Thymus (tissue), 11 donors: ENCODE data around the gene PTAFR. TPM values are rescaled to one million over a fixed set of nuclear protein-coding genes. Genes with fewer than 3 reads are reported as not detected.

ENCODE experiments used
- DNase-seq, 9 donors: peaks; one replicate each; pipeline ENCODE4 v3.0.0-alpha.2; 2013; ENCODE audit warnings: low spot score in 9 of 9, low read depth in 6 of 9, missing footprints in 1 of 9
- H3K27ac ChIP-seq, 2 donors: one replicate each; pipeline ENCODE4 v1.5.1; 2013; ENCODE audit warnings: control low read depth in 1 of 2, low read depth in 1 of 2, low read length in 1 of 2, mild to moderate bottlenecking in 1 of 2, moderate library complexity in 1 of 2
- H3K27me3 ChIP-seq, 2 donors: one replicate each; pipeline ENCODE4 v1.5.1; 2013; ENCODE audit warnings: low read length in 1 of 2; ENCODE audit not compliant: control insufficient read depth in 2 of 2, insufficient read depth in 1 of 2
- H3K36me3 ChIP-seq, 2 donors: one replicate each; pipeline ENCODE4 v1.5.1; 2013; ENCODE audit warnings: low read length in 1 of 2, mild to moderate bottlenecking in 1 of 2, moderate library complexity in 1 of 2; ENCODE audit not compliant: control insufficient read depth in 2 of 2, insufficient read depth in 2 of 2
- H3K4me1 ChIP-seq, 2 donors: one replicate each; pipeline ENCODE4 v1.5.1; 2013; ENCODE audit warnings: low read length in 2 of 2; ENCODE audit not compliant: control insufficient read depth in 2 of 2, insufficient read depth in 2 of 2
- H3K4me3 ChIP-seq, 2 donors: one replicate each; pipeline ENCODE4 v1.5.1; 2013; ENCODE audit warnings: low read length in 2 of 2, control low read depth in 1 of 2, mild to moderate bottlenecking in 1 of 2
- H3K9me3 ChIP-seq, 2 donors: one replicate each; pipeline ENCODE4 v1.5.1; 2013; ENCODE audit warnings: low read length in 1 of 2, mild to moderate bottlenecking in 1 of 2; ENCODE audit not compliant: control insufficient read depth in 2 of 2, insufficient read depth in 1 of 2
- WGBS: extraction: QIAGEN DNeasy Blood & Tissue Kit; methylation state at CpG from one replicate; pipeline ENCODE4 v1.1.7; 2013; 5-methylcytosine and 5-hydroxymethylcytosine counted together
- polyA plus RNA-seq: library from polyadenylated mRNA; stranded (reverse); fragments of 200-250 nt; gene quantifications from one replicate; pipeline ENCODE4 v1.2.3, GENCODE V29; 2013
- total RNA-seq: library from RNA; stranded (reverse); fragments of 120-200 nt; gene quantifications from one replicate; pipeline ENCODE4 v1.2.4, GENCODE V29; 2013
- donor health status: healthy.

Gene PTAFR
- total and polyA plus RNA-seq, 2 donors, result 3.4 to 4.9 TPM

DNA sequence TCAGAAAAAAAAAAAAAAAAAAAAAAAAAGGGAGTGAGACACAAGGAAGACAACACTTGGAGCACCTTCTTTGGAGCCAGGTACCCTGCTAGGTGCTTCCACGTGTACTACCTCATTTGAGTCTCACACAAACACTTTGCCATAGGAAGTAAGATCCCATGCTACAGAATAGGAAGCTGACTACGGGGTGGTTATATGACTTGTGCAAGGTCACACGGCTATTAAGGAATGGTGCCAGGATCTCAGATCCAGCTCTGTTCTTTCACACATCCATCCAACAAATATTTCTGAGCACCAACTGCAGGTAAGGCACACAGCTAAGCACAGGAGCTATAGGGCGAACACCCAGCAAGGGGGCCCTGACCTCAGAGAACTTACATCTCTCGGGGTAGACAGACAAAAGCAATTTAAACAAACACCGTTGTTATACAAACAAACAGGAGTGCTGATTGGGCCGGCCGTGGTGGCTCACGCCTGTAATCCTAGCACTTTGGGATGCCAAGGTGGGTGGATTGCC is 22.4 kb downstream of the PTAFR start:
- H3K27me3 ChIP-seq, result no peaks in the 10 kb centered on the region
- H3K4me1 ChIP-seq, result no peaks in the 10 kb centered on the region
- 91% methylated on average over 9 of the region's 9 CpGs for WGBS
- H3K27ac ChIP-seq, result no peak overlapping the region
- no peaks in the 10 kb centered on the region for H3K36me3 ChIP-seq
- H3K9me3 ChIP-seq, result no peaks in the 10 kb centered on the region
- H3K4me3 ChIP-seq, result no peak overlapping the region
- no peak for DNase-seq

DNA sequence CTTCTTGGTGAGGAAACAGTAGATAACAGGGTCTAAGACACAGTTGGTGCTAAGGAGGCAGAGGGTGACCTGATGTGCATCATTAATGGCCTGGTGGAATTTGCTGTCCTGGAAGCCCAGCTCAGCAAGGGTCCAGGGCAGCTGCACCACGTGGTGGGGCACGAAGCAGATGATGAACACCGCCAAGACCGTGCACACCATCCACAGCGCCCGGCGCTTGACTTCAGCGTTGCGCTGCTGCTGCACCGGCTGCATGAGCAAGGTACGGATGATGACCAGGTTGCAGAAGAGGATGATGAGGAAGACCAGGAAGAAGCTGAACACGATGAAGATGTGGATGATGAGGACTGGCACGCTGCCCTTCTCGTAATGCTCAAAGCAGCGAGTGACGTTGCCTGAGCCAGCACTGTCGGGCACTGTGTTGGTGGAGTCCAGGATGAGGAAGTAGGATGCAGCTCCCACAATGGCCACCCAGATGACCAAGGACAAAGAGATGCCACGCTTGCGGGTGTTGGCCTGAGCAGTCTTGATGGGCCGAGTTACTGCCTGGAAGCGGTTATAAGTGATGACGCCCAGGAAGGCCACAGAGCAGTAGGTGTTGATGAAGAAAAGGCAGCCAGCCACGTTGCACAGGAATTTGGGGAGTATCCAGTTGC is 26.2 kb downstream of the PTAFR start:
- Histone ChIP-seq H3K4me3 (no peak overlapping the region), H3K27me3 (no peaks in the 10 kb centered on the region), H3K4me1 (peaks cover 0 to 7% of the 10 kb centered on the region in 2 donors), H3K27ac (no peak overlapping the region), H3K9me3 (no peaks in the 10 kb centered on the region), H3K36me3 (no peaks in the 10 kb centered on the region)
- 97% methylated on average over 23 of the region's 23 CpGs for WGBS
- DNase-seq, result no peak

DNA sequence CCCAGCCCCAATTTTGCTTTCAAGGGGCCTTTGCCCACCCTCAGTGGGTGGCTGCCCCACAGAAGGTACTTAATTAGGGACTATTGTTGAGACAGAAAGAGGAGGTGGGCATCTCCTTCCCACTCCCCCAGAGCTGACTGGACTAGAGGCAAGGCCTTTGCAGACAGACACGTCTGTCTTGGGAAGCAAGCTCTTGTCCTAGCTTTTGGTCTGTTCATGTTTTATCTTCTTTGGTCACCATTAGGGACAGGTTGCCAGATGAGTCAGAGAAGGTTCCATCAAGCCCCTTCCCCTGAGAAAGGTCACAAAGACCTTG is 27.7 kb downstream of the PTAFR start:
- Histone ChIP-seq H3K27me3 (no peaks in the 10 kb centered on the region), H3K27ac (no peak overlapping the region), H3K4me3 (no peak overlapping the region), H3K4me1 (peaks cover 0 to 7% of the 10 kb centered on the region in 2 donors), H3K9me3 (no peaks in the 10 kb centered on the region), H3K36me3 (no peaks in the 10 kb centered on the region)
- WGBS, result 91% methylated on average over 1 of the region's 1 CpG
- DNase-seq, result no peak

DNA sequence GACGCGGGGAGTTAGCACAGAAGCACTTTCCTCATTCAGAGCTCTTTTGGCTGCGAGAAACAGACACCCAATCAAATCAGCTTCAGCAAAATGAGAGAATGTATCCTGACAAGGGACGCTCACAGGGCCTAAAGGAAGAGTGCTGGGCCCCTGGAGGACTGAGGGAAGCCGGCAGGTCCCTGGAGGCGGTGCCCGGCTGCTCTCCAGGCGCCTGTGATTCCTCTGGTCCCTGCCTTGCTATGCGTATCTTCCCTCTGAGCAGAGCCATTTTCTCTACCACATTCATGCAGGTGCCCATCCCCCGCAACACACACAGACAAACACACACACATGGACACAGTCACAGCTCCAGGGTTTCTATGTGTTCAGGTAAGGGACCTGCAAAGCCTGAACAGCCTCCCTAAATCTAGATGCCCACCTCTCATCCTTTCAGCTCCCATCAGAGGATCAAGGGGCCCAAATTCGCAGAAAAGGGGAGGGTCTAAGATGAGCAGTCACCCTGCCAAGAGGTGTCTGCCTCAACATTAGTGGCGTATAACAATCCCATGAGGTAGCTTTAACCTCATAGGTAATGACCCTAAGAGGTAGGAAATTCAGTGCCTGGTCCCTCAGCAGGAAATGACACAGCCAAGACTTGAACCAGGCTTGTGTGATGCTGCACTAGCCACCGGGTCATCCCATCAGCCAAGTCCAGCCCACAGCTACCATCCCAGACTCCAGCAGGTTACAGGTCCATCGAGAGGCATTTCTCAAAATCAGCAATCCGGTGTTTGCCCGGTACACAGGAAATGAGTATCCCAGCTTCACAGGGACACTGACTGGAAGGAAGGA is 29.0 kb downstream of the PTAFR start:
- WGBS, result 95% methylated on average over 16 of the region's 16 CpGs
- DNase-seq, result no peak
- no peak overlapping the region for H3K27ac ChIP-seq

DNA sequence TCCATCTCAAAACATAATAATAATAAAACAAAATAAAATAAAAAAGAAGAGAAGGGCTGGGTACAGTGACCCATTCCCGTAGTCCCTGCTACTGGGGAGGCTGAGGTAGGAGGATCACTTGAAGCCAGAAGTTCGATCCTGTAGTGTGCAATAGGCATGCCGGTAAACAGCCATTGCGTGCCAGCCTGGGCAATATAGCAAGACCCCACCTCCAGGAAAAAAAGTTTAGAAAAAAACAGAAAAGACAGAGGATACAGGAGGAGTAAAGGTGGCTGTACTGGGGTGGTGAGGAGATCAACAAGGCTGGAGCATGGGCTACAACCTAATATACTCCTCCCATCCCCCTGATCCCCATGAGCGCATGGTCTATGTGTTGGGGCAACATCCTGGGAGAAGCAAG is 30.8 kb downstream of the PTAFR start:
- H3K4me1 ChIP-seq, result peaks cover 0 to 7% of the 10 kb centered on the region in 2 donors
- H3K4me3 ChIP-seq, result no peak overlapping the region
- 96% methylated on average over 5 of the region's 5 CpGs for WGBS
- H3K27me3 ChIP-seq, result no peaks in the 10 kb centered on the region
- no peak for DNase-seq
- no peak overlapping the region for H3K27ac ChIP-seq
- no peaks in the 10 kb centered on the region for H3K9me3 ChIP-seq
- H3K36me3 ChIP-seq, result no peaks in the 10 kb centered on the region

More for the DNA sequence above, 29.0 kb downstream of the PTAFR start:
- Histone ChIP-seq H3K9me3 (no peaks in the 10 kb centered on the region), H3K4me3 (no peak overlapping the region), H3K36me3 (no peaks in the 10 kb centered on the region), H3K27me3 (no peaks in the 10 kb centered on the region), H3K4me1 (peaks cover 0 to 7% of the 10 kb centered on the region in 2 donors)

DNA sequence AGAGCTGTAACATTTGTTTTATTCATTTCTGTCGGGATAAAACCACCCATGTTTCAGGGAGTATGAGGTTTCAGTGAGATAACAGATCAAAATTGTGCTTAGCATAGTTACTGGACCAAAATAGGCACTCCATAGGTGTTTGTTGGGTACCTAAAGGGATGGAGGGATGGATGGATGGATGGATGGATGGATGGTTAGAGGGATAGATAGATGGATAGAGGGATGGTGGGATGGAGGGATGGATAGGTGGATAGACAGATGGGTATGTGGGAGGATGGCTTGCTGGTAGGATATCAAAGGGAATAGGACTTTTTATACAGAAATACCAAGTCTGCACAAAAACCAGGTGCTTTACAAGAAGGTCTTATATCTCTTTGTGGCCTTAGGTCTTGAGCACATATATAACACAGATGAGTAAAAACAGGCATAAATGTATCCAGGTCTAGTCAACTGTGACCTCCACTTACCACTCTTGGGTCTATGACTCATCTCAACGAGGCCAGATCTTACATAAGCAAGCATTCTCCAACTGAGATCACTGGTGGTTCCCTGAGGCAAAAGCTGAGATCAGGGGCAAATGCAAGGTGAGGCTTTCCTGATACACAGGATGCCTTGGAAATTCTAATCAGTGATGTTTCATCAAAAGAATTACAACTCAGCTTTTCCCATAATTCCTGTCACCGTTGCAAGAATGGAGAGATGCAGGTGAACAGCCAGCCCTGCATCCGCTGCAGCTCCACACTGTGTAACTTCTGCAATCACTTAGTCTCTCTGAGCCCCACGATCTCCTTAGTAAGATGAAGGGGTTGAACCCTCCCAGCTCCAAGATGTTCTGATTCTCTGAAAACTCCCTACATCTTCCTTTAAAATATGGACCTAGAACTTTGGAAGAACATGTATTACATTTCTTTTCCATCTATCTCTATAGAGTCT is 32.0 kb downstream of the PTAFR start:
- Histone ChIP-seq H3K27ac (no peak overlapping the region), H3K4me1 (peaks cover 0 to 7% of the 10 kb centered on the region in 2 donors), H3K27me3 (no peaks in the 10 kb centered on the region), H3K9me3 (no peaks in the 10 kb centered on the region), H3K4me3 (no peak overlapping the region), H3K36me3 (no peaks in the 10 kb centered on the region)
- no peak for DNase-seq
- 89% methylated on average over 5 of the region's 5 CpGs for WGBS

DNA sequence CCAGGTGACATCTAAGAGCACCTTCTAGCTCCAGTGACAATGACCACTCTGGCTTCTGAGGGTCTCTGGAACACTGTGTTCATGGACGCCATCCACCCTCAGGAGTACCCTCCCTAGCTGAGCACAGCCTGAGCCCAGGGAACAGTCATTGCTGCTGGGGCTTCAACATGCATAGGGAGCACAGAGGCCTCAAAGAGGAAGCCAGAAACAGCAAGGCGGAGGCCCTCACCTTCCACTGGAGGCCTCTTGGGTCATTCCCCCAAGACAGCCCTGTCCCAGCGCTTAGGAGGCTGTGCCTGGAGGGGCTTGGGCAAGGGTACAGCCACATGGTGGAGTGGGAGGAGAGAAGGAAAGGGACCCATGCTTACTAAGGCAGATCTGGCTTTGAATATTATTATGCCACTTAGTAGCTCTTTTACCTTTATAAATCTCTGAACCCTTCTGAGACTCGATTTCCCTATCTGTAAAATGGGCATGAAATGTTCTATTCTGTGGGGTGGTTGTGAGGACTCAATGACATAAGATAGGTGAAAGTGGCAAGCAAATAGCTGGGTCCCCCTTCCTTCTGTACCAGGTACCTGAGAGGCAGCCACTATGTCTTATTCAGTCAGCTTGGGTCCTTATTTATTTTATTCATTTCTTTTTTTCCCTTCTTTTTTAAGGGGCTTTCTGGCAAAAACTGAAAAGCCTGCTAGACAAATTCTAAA is 32.8 kb downstream of the PTAFR start:
- Histone ChIP-seq H3K27ac (no peak overlapping the region), H3K36me3 (no peaks in the 10 kb centered on the region), H3K4me3 (no peak overlapping the region), H3K4me1 (peaks cover 0 to 7% of the 10 kb centered on the region in 2 donors), H3K9me3 (no peaks in the 10 kb centered on the region), H3K27me3 (no peaks in the 10 kb centered on the region)
- no peak for DNase-seq
- WGBS, result 98% methylated on average over 4 of the region's 4 CpGs

DNA sequence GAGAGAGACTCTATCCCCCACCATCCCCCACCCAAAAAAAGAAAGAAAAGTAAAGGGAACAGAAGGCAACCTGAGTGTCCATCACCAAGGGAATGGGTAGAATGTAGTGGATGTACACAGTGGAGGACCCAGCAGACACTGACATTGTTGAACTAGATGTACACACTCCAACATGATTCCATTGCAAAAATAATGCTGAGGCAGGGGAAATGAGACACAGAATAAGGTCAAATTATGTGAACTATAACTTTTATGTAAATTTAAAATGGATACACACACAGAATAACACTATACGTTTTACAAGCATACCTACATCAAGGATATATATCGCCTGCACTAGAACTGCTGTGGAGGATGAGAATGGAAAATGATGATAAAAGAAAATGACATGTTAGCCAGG is 34.8 kb downstream of the PTAFR start:
- H3K27ac ChIP-seq, result no peak overlapping the region
- no peaks in the 10 kb centered on the region for H3K9me3 ChIP-seq
- 96% methylated on average over 2 of the region's 2 CpGs for WGBS
- no peaks in the 10 kb centered on the region for H3K4me1 ChIP-seq
- no peak overlapping the region for H3K4me3 ChIP-seq
- DNase-seq, result no peak
- H3K36me3 ChIP-seq, result no peaks in the 10 kb centered on the region
- no peaks in the 10 kb centered on the region for H3K27me3 ChIP-seq
